Activated naive CD4-positive, alpha-beta T cell treated with Interleukin-2 at 50 U/mL for 16 hours (primary cell): ENCODE results near the gene UGT2A3.
"Not testable (repeated sequence)": the region's sequence is repeated elsewhere in the genome, so short reads cannot be mapped to it uniquely, and the experiment has no call there.

ENCODE experiments used
- DNase-seq: peaks from one replicate; pipeline ENCODE4 v3.0.0-alpha.2; 2020

Gene UGT2A3

GRCh38 chr4:68951078-68951805 is at the start of gene UGT2A3:
Gene UGT2A3, minus strand, starts transcription at chr4:68951804. Its CDS starts 44 bp downstream, at chr4:68951760.
- no peak for DNase-seq

- DNase-seq: no peak
Measured at GRCh38 chr4:68997040-68997439, 45.4 kb upstream of the UGT2A3 start.

- DNase-seq: no peak
Measured at GRCh38 chr4:68995292-68995691, 43.7 kb upstream of the UGT2A3 start.

GRCh38 chr4:68987007-68987406 is 35.4 kb upstream of the UGT2A3 start:
- no peak for DNase-seq

- no peak for DNase-seq
Measured at GRCh38 chr4:68985442-68985841, 33.8 kb upstream of the UGT2A3 start.

- no peak for DNase-seq
Measured at GRCh38 chr4:68984947-68985346, 33.3 kb upstream of the UGT2A3 start.

GRCh38 chr4:68963374-68963773 is 11.8 kb upstream of the UGT2A3 start:
- DNase-seq: no peak

- DNase-seq: no peak
Measured at GRCh38 chr4:68962868-68963267, 11.3 kb upstream of the UGT2A3 start.

GRCh38 chr4:68960294-68961163 is 8.9 kb upstream of the UGT2A3 start:
- no peak for DNase-seq

GRCh38 chr4:68959085-68959484 is 7.5 kb upstream of the UGT2A3 start:
- not testable (repeated sequence) for DNase-seq

GRCh38 chr4:68954126-68954525 is 2.5 kb upstream of the UGT2A3 start:
- DNase-seq: no peak

GRCh38 chr4:68953056-68953596 is 1.5 kb upstream of the UGT2A3 start:
- DNase-seq: no peak

- DNase-seq: no peak
Measured at GRCh38 chr4:68951806-68952585, 392 bp upstream of the UGT2A3 start.

- no peak for DNase-seq
Measured at GRCh38 chr4:68950033-68950432, 1.6 kb downstream of the UGT2A3 start.

- DNase-seq: no peak
Measured at GRCh38 chr4:68948985-68949384, 2.6 kb downstream of the UGT2A3 start.

- no peak for DNase-seq
Measured at GRCh38 chr4:68948044-68948743, 3.4 kb downstream of the UGT2A3 start.

GRCh38 chr4:68929076-68929737 is 22.4 kb downstream of the UGT2A3 start:
- no peak for DNase-seq

GRCh38 chr4:68927165-68927564 is 24.4 kb downstream of the UGT2A3 start:
- DNase-seq: no peak

GRCh38 chr4:68922202-68922601 is 29.4 kb downstream of the UGT2A3 start:
- not testable (repeated sequence) for DNase-seq

GRCh38 chr4:68921051-68921450 is 30.6 kb downstream of the UGT2A3 start:
- no peak for DNase-seq

GRCh38 chr4:68917016-68917415 is 34.6 kb downstream of the UGT2A3 start:
- no peak for DNase-seq

GRCh38 chr4:68912807-68913206 is 38.8 kb downstream of the UGT2A3 start:
- no peak for DNase-seq
